ENCODE data around the gene CRACDL.

CRACDL gene

GRCh38 chr2:98809878-98810587 lies 126.0 kb downstream of the CRACDL start:
- WGBS, 2 donors (ENCODE audit: extremely low coverage in 2 of 2, insufficient read length in 2 of 2, insufficient replicate concordance in 1 of 2): no CpG with 5 or more reads among the region's 7 CpGs
- Histone ChIP-seq H4K91ac (ENCODE audit: low read depth, low read length, poor library complexity) (no peak overlapping the region), H3K4me2 (ENCODE audit: insufficient read depth, low read length, poor library complexity, severe bottlenecking) (no peak overlapping the region)

GRCh38 chr2:98809116-98809515 lies 126.9 kb downstream of the CRACDL start:
- no peak overlapping the region for H3K18ac ChIP-seq (ENCODE audit: low read length)
- no CpG with 5 or more reads among the region's 4 CpGs for WGBS, 2 donors (ENCODE audit: extremely low coverage in 2 of 2, insufficient read length in 2 of 2, insufficient replicate concordance in 1 of 2)
- no peak overlapping the region for H2BK15ac ChIP-seq (ENCODE audit: low read length)
- H3K9ac ChIP-seq (ENCODE audit: low read depth, low read length, poor library complexity): no peak overlapping the region
- H3K4me3 ChIP-seq (ENCODE audit: low read length in 2 of 2): no peak overlapping the region
- no peak for DNase-seq (ENCODE audit: low spot score)
- no peaks in the 10 kb centered on the region for H3K79me1 ChIP-seq (ENCODE audit: low read depth, low read length)
- no peak overlapping the region for H3K27ac ChIP-seq (replicated peaks; ENCODE audit: low read length)
- no peak overlapping the region for H3K4me2 ChIP-seq (ENCODE audit: insufficient read depth, low read length, poor library complexity, severe bottlenecking)
- no peaks in the 10 kb centered on the region for H3K9me3 ChIP-seq (replicated peaks in 1 of 2; ENCODE audit: control insufficient read depth in 2 of 2, insufficient read depth in 1 of 2, low read depth in 1 of 2, low read length in 2 of 2)
- no peak overlapping the region for H3K14ac ChIP-seq (ENCODE audit: low read length)
- no peak overlapping the region for H2AK5ac ChIP-seq (ENCODE audit: low read depth, low read length)
- no peak overlapping the region for H2BK5ac ChIP-seq (ENCODE audit: low read length)
- H3K36me3 ChIP-seq (replicated peaks in 1 of 2; ENCODE audit: control insufficient read depth in 2 of 2, insufficient read depth in 2 of 2, low read length in 2 of 2): no peaks in the 10 kb centered on the region
- no peak overlapping the region for H4K91ac ChIP-seq (ENCODE audit: low read depth, low read length, poor library complexity)
- no peak overlapping the region for H4K8ac ChIP-seq (ENCODE audit: low read depth, low read length)
- no peak overlapping the region for H2BK12ac ChIP-seq (ENCODE audit: low read length)
- H3K23ac ChIP-seq (ENCODE audit: low read depth, low read length, poor library complexity): no peak overlapping the region
- peaks cover 0 to 2% (median 0%) of the 10 kb centered on the region in 3 experiments for H3K27me3 ChIP-seq (ENCODE audit: control insufficient read depth in 3 of 3, insufficient read depth in 3 of 3, low read depth in 1 of 3, low read length in 3 of 3)
- H2BK120ac ChIP-seq (ENCODE audit: low read depth, low read length): no peak overlapping the region
- H3K4me1 ChIP-seq (ENCODE audit: control insufficient read depth in 2 of 2, insufficient read depth in 1 of 2, low read depth in 1 of 2, low read length in 2 of 2): peaks cover 0 to 4% of the 10 kb centered on the region in 2 donors
- H2AFZ ChIP-seq (ENCODE audit: low read length): no peak overlapping the region
- H3K4ac ChIP-seq (ENCODE audit: low read length): no peak overlapping the region

More at GRCh38 chr2:98809878-98810587, 126.0 kb downstream of the CRACDL start:
- Histone ChIP-seq H2BK120ac (ENCODE audit: low read depth, low read length) (no peak overlapping the region), H2BK5ac (ENCODE audit: low read length) (no peak overlapping the region), H3K27ac (replicated peaks; ENCODE audit: low read length) (no peak overlapping the region), H3K4ac (ENCODE audit: low read length) (no peak overlapping the region), H2AFZ (ENCODE audit: low read length) (no peak overlapping the region), H3K9ac (ENCODE audit: low read depth, low read length, poor library complexity) (no peak overlapping the region), H3K14ac (ENCODE audit: low read length) (no peak overlapping the region), H2BK15ac (ENCODE audit: low read length) (no peak overlapping the region), H3K4me3 (ENCODE audit: low read length in 2 of 2) (no peak overlapping the region), H3K9me3 (replicated peaks in 1 of 2; ENCODE audit: control insufficient read depth in 2 of 2, insufficient read depth in 1 of 2, low read depth in 1 of 2, low read length in 2 of 2) (no peaks in the 10 kb centered on the region), H3K4me1 (ENCODE audit: control insufficient read depth in 2 of 2, insufficient read depth in 1 of 2, low read depth in 1 of 2, low read length in 2 of 2) (peaks cover 0 to 4% of the 10 kb centered on the region in 2 donors), H3K36me3 (replicated peaks in 1 of 2; ENCODE audit: control insufficient read depth in 2 of 2, insufficient read depth in 2 of 2, low read length in 2 of 2) (no peaks in the 10 kb centered on the region), H2BK12ac (ENCODE audit: low read length) (no peak overlapping the region), H2AK5ac (ENCODE audit: low read depth, low read length) (no peak overlapping the region), H3K23ac (ENCODE audit: low read depth, low read length, poor library complexity) (no peak overlapping the region), H3K18ac (ENCODE audit: low read length) (no peak overlapping the region), H3K27me3 (ENCODE audit: control insufficient read depth in 3 of 3, insufficient read depth in 3 of 3, low read depth in 1 of 3, low read length in 3 of 3) (peaks cover 0 to 2% (median 0%) of the 10 kb centered on the region in 3 experiments), H4K8ac (ENCODE audit: low read depth, low read length) (no peak overlapping the region), H3K79me1 (ENCODE audit: low read depth, low read length) (no peaks in the 10 kb centered on the region)
- DNase-seq (ENCODE audit: low spot score): no peak

- Histone ChIP-seq H3K9ac (ENCODE audit: low read depth, low read length, poor library complexity) (no peak overlapping the region), H3K79me1 (ENCODE audit: low read depth, low read length) (no peaks in the 10 kb centered on the region), H2BK120ac (ENCODE audit: low read depth, low read length) (no peak overlapping the region), H2AK5ac (ENCODE audit: low read depth, low read length) (no peak overlapping the region), H3K4me3 (ENCODE audit: low read length in 2 of 2) (no peak overlapping the region), H3K14ac (ENCODE audit: low read length) (no peak overlapping the region), H3K18ac (ENCODE audit: low read length) (no peak overlapping the region), H2BK5ac (ENCODE audit: low read length) (no peak overlapping the region), H4K8ac (ENCODE audit: low read depth, low read length) (no peak overlapping the region), H2BK15ac (ENCODE audit: low read length) (no peak overlapping the region), H3K9me3 (replicated peaks in 1 of 2; ENCODE audit: control insufficient read depth in 2 of 2, insufficient read depth in 1 of 2, low read depth in 1 of 2, low read length in 2 of 2) (no peaks in the 10 kb centered on the region), H3K4me1 (ENCODE audit: control insufficient read depth in 2 of 2, insufficient read depth in 1 of 2, low read depth in 1 of 2, low read length in 2 of 2) (peaks cover 0 to 4% of the 10 kb centered on the region in 2 donors), H3K27me3 (ENCODE audit: control insufficient read depth in 3 of 3, insufficient read depth in 3 of 3, low read depth in 1 of 3, low read length in 3 of 3) (peaks cover 0 to 2% (median 0%) of the 10 kb centered on the region in 3 experiments), H2BK12ac (ENCODE audit: low read length) (no peak overlapping the region), H3K4me2 (ENCODE audit: insufficient read depth, low read length, poor library complexity, severe bottlenecking) (no peak overlapping the region), H3K23ac (ENCODE audit: low read depth, low read length, poor library complexity) (no peak overlapping the region), H3K27ac (replicated peaks; ENCODE audit: low read length) (no peak overlapping the region), H3K36me3 (replicated peaks in 1 of 2; ENCODE audit: control insufficient read depth in 2 of 2, insufficient read depth in 2 of 2, low read length in 2 of 2) (no peaks in the 10 kb centered on the region), H2AFZ (ENCODE audit: low read length) (no peak overlapping the region), H3K4ac (ENCODE audit: low read length) (no peak overlapping the region), H4K91ac (ENCODE audit: low read depth, low read length, poor library complexity) (no peak overlapping the region)
- no CpG with 5 or more reads among the region's 3 CpGs for WGBS, 2 donors (ENCODE audit: extremely low coverage in 2 of 2, insufficient read length in 2 of 2, insufficient replicate concordance in 1 of 2)
- no peak for DNase-seq (ENCODE audit: low spot score)
Observed at GRCh38 chr2:98808546-98808945, 127.5 kb downstream of the CRACDL start.

GRCh38 chr2:98807929-98808328 lies 128.1 kb downstream of the CRACDL start:
- Histone ChIP-seq H3K14ac (ENCODE audit: low read length) (no peak overlapping the region), H3K36me3 (replicated peaks in 1 of 2; ENCODE audit: control insufficient read depth in 2 of 2, insufficient read depth in 2 of 2, low read length in 2 of 2) (no peaks in the 10 kb centered on the region), H3K4ac (ENCODE audit: low read length) (no peak overlapping the region), H2BK15ac (ENCODE audit: low read length) (no peak overlapping the region), H3K4me2 (ENCODE audit: insufficient read depth, low read length, poor library complexity, severe bottlenecking) (no peak overlapping the region), H3K9ac (ENCODE audit: low read depth, low read length, poor library complexity) (no peak overlapping the region), H3K23ac (ENCODE audit: low read depth, low read length, poor library complexity) (no peak overlapping the region), H4K91ac (ENCODE audit: low read depth, low read length, poor library complexity) (no peak overlapping the region), H2BK5ac (ENCODE audit: low read length) (no peak overlapping the region), H3K4me1 (ENCODE audit: control insufficient read depth in 2 of 2, insufficient read depth in 1 of 2, low read depth in 1 of 2, low read length in 2 of 2) (peaks cover 0 to 4% of the 10 kb centered on the region in 2 donors), H2BK12ac (ENCODE audit: low read length) (no peak overlapping the region), H3K9me3 (replicated peaks in 1 of 2; ENCODE audit: control insufficient read depth in 2 of 2, insufficient read depth in 1 of 2, low read depth in 1 of 2, low read length in 2 of 2) (no peaks in the 10 kb centered on the region), H3K18ac (ENCODE audit: low read length) (peak overlapping the region; percentile 9), H2BK120ac (ENCODE audit: low read depth, low read length) (no peak overlapping the region), H4K8ac (ENCODE audit: low read depth, low read length) (no peak overlapping the region), H2AK5ac (ENCODE audit: low read depth, low read length) (no peak overlapping the region), H3K4me3 (ENCODE audit: low read length in 2 of 2) (no peak overlapping the region), H3K27ac (replicated peaks; ENCODE audit: low read length) (no peak overlapping the region), H3K27me3 (ENCODE audit: control insufficient read depth in 3 of 3, insufficient read depth in 3 of 3, low read depth in 1 of 3, low read length in 3 of 3) (peaks cover 0 to 2% (median 0%) of the 10 kb centered on the region in 3 experiments), H3K79me1 (ENCODE audit: low read depth, low read length) (no peaks in the 10 kb centered on the region), H2AFZ (ENCODE audit: low read length) (peak overlapping the region; percentile 17)
- DNase-seq (ENCODE audit: low spot score): no peak
- WGBS, 2 donors (ENCODE audit: extremely low coverage in 2 of 2, insufficient read length in 2 of 2, insufficient replicate concordance in 1 of 2): no CpG with 5 or more reads among the region's 9 CpGs

Data from neuronal stem cell (in vitro differentiated cells).